K562 (cell line): ENCODE data around the gene FBXO46. TPM values are rescaled to one million over a fixed set of nuclear protein-coding genes. Genes with fewer than 3 reads are reported as not detected.

Experiments used
- CEBPB ChIP-seq: fragments of 450-650 bp; IDR thresholded peaks from 2 replicates; pipeline ENCODE4 v1.6.1; 2016; ENCODE audit warnings: missing genetic modification characterization, missing compliant biosample characterization
- CEBPG ChIP-seq, 3 experiments: fragments of 200-800 bp in 1 of 3; sonication (Bioruptor generic) in 1 of 3; sonication (generic) in 1 of 3; formaldehyde crosslinking in 1 of 3; IDR thresholded peaks in 2 of 3; conservative IDR thresholded peaks in 1 of 3; 2 replicates each; pipeline versions ENCODE4 v1.6.1 to v1.8.0; 2016 to 2022; ENCODE audit warnings: missing compliant biosample characterization in 2 of 3, missing genetic modification characterization in 2 of 3, mild to moderate bottlenecking in 1 of 3, missing genetic modification reagents in 1 of 3
- EGR1 ChIP-seq: fragments of 450-650 bp; conservative IDR thresholded peaks from 2 replicates; pipeline ENCODE4 v1.6.1; 2017; ENCODE audit warnings: mild to moderate bottlenecking
- ELK1 ChIP-seq: sonication (generic); formaldehyde crosslinking; IDR thresholded peaks from 2 replicates; pipeline ENCODE4 v1.8.1; 2022; ENCODE audit warnings: missing genetic modification reagents
- ELK3 ChIP-seq: fragments of 450-650 bp; formaldehyde crosslinking; IDR thresholded peaks from 2 replicates; pipeline ENCODE4 v1.4.0; 2020; ENCODE audit warnings: mild to moderate bottlenecking
- ESRRB ChIP-seq: fragments of 250-450 bp; sonication (Bioruptor Pico); IDR thresholded peaks from 2 replicates; pipeline ENCODE4 v1.5.0; 2020; ENCODE audit warnings: mild to moderate bottlenecking, moderate library complexity, borderline replicate concordance
- ETV1 ChIP-seq: fragments of 450-650 bp; conservative IDR thresholded peaks from 2 replicates; pipeline ENCODE4 v1.6.1; 2016; ENCODE audit warnings: missing genetic modification characterization, control low read depth, low read depth, missing compliant biosample characterization
- FOXA1 ChIP-seq: fragments of 450-650 bp; IDR thresholded peaks from 2 replicates; pipeline ENCODE4 v1.6.1; 2016; ENCODE audit warnings: mild to moderate bottlenecking, borderline replicate concordance
- HNRNPL ChIP-seq: fragments of 200-400 bp; formaldehyde crosslinking; IDR thresholded peaks from 2 replicates; pipeline ENCODE4 v1.6.1; 2017; ENCODE audit warnings: low read depth, mild to moderate bottlenecking, low read length
- ILK ChIP-seq: fragments of 450-650 bp; IDR thresholded peaks from 2 replicates; pipeline ENCODE4 v1.6.1; 2016; ENCODE audit warnings: missing genetic modification characterization, low read depth, mild to moderate bottlenecking, missing compliant biosample characterization, moderate library complexity, borderline replicate concordance
- L3MBTL2 ChIP-seq: fragments of 450-650 bp; IDR thresholded peaks from 2 replicates; pipeline ENCODE4 v1.6.1; 2016; ENCODE audit warnings: mild to moderate bottlenecking, moderate library complexity
- MTA2 ChIP-seq: fragments of 450-650 bp; IDR thresholded peaks from 2 replicates; pipeline ENCODE4 v1.6.1; 2016; ENCODE audit warnings: low read depth
- NR2C2 ChIP-seq, 2 experiments: fragments of 200-800 bp in 1 of 2; sonication (Bioruptor generic) in 1 of 2; sonication (generic) in 1 of 2; formaldehyde crosslinking in 1 of 2; IDR thresholded peaks; 2 replicates each; pipeline versions ENCODE4 v1.6.1 to v1.8.0; 2016 to 2022; ENCODE audit warnings: mild to moderate bottlenecking in 1 of 2, missing compliant biosample characterization in 1 of 2, missing genetic modification characterization in 1 of 2, missing genetic modification reagents in 1 of 2
- PRMT5 ChIP-seq: sonication (generic); formaldehyde crosslinking; IDR thresholded peaks from 2 replicates; pipeline ENCODE4 v1.5.0; 2020; ENCODE audit warnings: missing genetic modification reagents
- RBBP5 ChIP-seq: fragments of 200-600 bp; sonication (generic); IDR thresholded peaks from 2 replicates; pipeline ENCODE4 v1.6.1; 2012; ENCODE audit warnings: borderline replicate concordance, mild to moderate bottlenecking, low read length, control low read depth, inconsistent platforms; ENCODE audit not compliant: insufficient read depth, poor library complexity, severe bottlenecking
- TFE3 ChIP-seq: fragments of 450-650 bp; formaldehyde crosslinking; IDR thresholded peaks from 2 replicates; pipeline ENCODE4 v1.4.0; 2020; ENCODE audit warnings: mild to moderate bottlenecking, mixed read lengths
- ZBTB1 ChIP-seq: sonication (generic); formaldehyde crosslinking; IDR thresholded peaks from 2 replicates; pipeline ENCODE4 v1.8.1; 2023; ENCODE audit warnings: missing genetic modification reagents, low read depth, mild to moderate bottlenecking, borderline replicate concordance
- ZNF699 ChIP-seq: fragments of 250-450 bp; sonication (Bioruptor Pico); IDR thresholded peaks from 2 replicates; pipeline ENCODE4 v1.8.0; 2021; ENCODE audit warnings: mild to moderate bottlenecking, moderate library complexity; ENCODE audit not compliant: insufficient replicate concordance
- polyA plus RNA-seq, 8 experiments: library from polyadenylated mRNA; depleted of rRNA in 4 of 8; stranded (reverse) in 5 of 8; unstranded in 3 of 8; fragments of >200 nt; fragmentation: Nextera tagmentation in 2 of 8; fragmentation: Illumina TruSeq in 1 of 8; extraction: Ambion mirVana in 2 of 8; extraction: Trizol in 1 of 8; gene quantifications; 2 replicates each; pipeline versions ENCODE4 v1.2.1 to v1.2.3, GENCODE V29; 2011 to 2014; ENCODE audit warnings: inconsistent platforms in 1 of 8, missing spikeins in 1 of 8
- total RNA-seq, 7 experiments: library from RNA; depleted of rRNA in 6 of 7; stranded (reverse); fragments of >200 nt in 6 of 7; fragmentation: Illumina TruSeq in 2 of 7; extraction: Trizol in 2 of 7; gene quantifications; 2 replicates each; pipeline versions ENCODE4 v1.2.1 to v1.2.3, GENCODE V29; 2011 to 2021; ENCODE audit warnings: low replicate concordance in 1 of 7
- TF ChIP-seq, protein P1 (sequence below): fragments of 250-450 bp; sonication (Bioruptor Pico); IDR thresholded peaks from 2 replicates; pipeline ENCODE4 v1.8.0; 2022; ENCODE audit warnings: moderate library complexity, mild to moderate bottlenecking, inconsistent platforms

Gene FBXO46
- total and polyA plus RNA-seq, 9 of the 15 experiments (the other 6 are each of a cell fraction or from before 2014, with no cell fraction given), result 1.5 to 36.1 (median 7.3) TPM

DNA sequence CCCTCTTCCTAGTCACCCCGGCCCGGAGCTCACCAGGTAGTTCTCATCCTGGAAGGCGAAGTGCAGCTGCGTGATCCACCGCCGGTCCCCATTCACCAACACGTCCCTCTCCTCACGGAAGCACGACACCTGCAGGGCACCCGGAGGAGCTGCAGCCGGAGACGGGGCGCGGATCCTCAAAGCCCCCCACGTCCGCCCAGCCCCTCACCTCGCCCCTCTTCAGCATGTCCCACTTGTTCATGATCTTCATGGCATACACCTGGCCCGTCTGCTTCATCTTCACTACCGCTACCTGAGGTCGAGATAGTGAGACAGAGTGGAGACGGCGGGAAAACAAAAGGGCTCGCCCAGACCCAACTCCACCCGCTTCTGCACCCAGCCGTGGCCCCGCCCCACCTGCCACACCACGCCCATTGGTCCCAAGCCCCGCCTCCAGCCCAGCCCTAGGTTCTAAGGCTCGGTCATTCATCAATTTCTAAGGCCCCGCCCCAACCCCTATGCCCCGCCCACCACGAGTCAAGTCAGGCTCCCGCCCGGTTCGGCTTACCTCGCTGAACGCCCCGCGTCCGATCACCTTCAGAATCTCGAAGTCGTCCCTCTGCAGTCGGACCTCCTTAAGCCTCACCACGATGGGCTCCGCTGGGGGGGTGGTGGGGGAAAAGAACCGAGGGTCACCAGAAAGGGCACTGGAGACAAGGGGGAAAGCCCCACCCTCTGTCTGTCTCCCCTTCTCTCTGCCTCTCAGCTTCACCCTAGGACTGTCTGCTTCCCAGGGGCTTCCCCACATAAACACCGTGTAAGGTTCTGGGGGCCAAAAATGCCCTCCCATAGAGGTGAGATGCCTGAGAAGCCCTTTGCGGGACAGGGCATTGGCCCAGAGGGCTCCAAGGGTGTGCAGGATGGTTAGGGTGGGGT lies 48.8 kb upstream of the FBXO46 start (continued):
- no peak for TF ChIP-seq ELK3 (CRISPR knock-in tag)
- no peak for TF ChIP-seq ELK1 (CRISPR knock-in tag)
- no peak for TF ChIP-seq CEBPB
- TF ChIP-seq, protein P1, sequence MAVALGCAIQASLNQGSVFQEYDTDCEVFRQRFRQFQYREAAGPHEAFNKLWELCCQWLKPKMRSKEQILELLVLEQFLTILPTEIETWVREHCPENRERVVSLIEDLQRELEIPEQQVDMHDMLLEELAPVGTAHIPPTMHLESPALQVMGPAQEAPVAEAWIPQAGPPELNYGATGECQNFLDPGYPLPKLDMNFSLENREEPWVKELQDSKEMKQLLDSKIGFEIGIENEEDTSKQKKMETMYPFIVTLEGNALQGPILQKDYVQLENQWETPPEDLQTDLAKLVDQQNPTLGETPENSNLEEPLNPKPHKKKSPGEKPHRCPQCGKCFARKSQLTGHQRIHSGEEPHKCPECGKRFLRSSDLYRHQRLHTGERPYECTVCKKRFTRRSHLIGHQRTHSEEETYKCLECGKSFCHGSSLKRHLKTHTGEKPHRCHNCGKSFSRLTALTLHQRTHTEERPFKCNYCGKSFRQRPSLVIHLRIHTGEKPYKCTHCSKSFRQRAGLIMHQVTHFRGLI (CRISPR knock-in tag), result no peak
- no peak for TF ChIP-seq NR2C2 (CRISPR knock-in tag; IDR thresholded peaks at IDR 0.05)
- TF ChIP-seq NR2C2 (tag; IDR thresholded peaks at IDR 0.05), result no peak
- no peak for TF ChIP-seq PRMT5 (CRISPR knock-in tag)
- 0 out of 2 replicates have a peak, but pooled peaks have one; percentile 28 for TF ChIP-seq MTA2
- peak; percentile 64 for TF ChIP-seq L3MBTL2
- TF ChIP-seq RBBP5, result no peak
- no peak for TF ChIP-seq TFE3 (CRISPR knock-in tag)
- peak; percentile 45; the same call in 1 of the 2 replicates for TF ChIP-seq ETV1 (tag)
- TF ChIP-seq ESRRB (CRISPR knock-in tag), result no peak
- no peak for TF ChIP-seq EGR1
- no peak for TF ChIP-seq ZNF699 (CRISPR knock-in tag)
- TF ChIP-seq ZBTB1 (CRISPR knock-in tag), result no peak
- no peak for TF ChIP-seq ILK (tag)
- TF ChIP-seq HNRNPL, result no peak
- TF ChIP-seq CEBPG (CRISPR knock-in tag; IDR thresholded peaks at IDR 0.05), result no peak
- TF ChIP-seq CEBPG (tag; conservative IDR thresholded peaks at IDR 0.05 in 1 of 2, IDR thresholded peaks at IDR 0.05 in 1 of 2), result no peak
- no peak for TF ChIP-seq FOXA1
